Measurements from ENCODE around the gene ADAT2.

Gene ADAT2

DNA sequence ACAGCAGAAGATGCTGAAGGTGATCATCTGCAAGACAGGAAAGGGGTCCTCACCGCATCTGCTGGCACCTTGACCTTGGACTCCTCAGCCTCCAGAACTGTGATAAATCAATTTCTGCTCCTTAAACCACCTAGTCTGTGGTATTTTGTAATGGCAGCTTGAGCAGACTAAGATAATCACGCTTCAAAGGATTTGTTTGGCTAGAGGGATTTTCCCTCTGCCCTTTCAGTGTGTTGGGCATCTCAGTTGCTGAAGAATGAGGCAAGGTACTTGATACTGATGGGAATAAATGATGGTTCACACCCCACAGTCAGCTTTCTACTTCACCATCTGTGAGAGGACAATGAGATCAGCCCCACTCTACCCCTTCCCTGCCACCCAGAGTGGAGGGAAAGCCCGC is 60.2 kb downstream of the ADAT2 start:
- Histone ChIP-seq H3K9me3 (ENCODE audit: insufficient read depth, low read depth, low read length) (no peaks in the 10 kb centered on the region), H3K4me3 (ENCODE audit: low read length) (no peak overlapping the region), H3K36me3 (ENCODE audit: insufficient read depth, low read depth, low read length) (no peaks in the 10 kb centered on the region), H3K9ac (ENCODE audit: low read depth, low read length) (no peak overlapping the region), H3K4me1 (ENCODE audit: insufficient read depth, low read length) (0 out of 2 replicates have a peak, but pooled peaks cover 4% of the 10 kb centered on the region), H3K27ac (ENCODE audit: low read length) (no peak overlapping the region), H3K27me3 (ENCODE audit: insufficient read depth, low read length) (no peaks in the 10 kb centered on the region)

DNA sequence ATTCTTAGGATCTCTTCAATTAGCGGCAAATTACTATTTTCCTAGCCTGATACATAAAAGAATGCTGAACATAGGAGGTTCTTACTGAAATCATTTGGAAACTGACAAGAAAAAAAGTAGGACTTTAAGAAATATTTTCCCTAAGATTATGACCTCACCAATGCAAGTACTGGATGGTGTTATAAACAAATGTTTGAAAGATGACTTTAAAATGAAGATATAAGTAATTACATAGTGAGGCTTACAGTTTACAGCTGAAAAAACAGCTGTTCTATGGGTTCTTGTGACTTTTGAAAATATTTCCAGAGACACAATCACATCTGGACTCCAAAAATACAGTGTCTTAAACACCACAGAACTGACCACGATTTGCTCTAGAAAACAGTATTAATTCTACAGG is 64.9 kb downstream of the ADAT2 start:
- H3K36me3 ChIP-seq (ENCODE audit: insufficient read depth, low read depth, low read length), result no peaks in the 10 kb centered on the region
- no peak overlapping the region for H3K27ac ChIP-seq (ENCODE audit: low read length)
- H3K9me3 ChIP-seq (ENCODE audit: insufficient read depth, low read depth, low read length), result no peaks in the 10 kb centered on the region

DNA sequence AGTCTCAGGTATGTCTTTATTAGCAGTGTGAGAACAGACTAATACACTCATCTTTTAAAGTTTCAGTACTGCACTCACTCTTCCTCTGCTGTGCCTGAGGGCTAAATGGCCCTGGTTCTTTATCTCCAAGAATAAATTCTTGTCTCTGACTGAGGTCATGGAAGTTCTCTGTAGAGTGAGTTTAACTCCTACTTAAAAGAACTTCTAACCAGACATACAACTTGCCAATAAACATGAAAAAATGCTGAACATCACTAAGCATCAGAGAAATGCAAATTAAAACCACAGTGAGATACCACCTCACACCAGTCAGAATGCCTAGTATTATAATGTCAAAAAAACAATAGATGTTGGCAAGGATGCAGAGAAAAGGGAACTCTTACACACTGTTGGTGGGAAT is 73.6 kb downstream of the ADAT2 start:
- Histone ChIP-seq H3K4me3 (ENCODE audit: low read length) (no peak overlapping the region), H3K4me1 (ENCODE audit: insufficient read depth, low read length) (no peaks in the 10 kb centered on the region), H3K27me3 (ENCODE audit: insufficient read depth, low read length) (no peaks in the 10 kb centered on the region), H3K9ac (ENCODE audit: low read depth, low read length) (no peak overlapping the region), H3K36me3 (ENCODE audit: insufficient read depth, low read depth, low read length) (no peaks in the 10 kb centered on the region), H3K9me3 (ENCODE audit: insufficient read depth, low read depth, low read length) (no peaks in the 10 kb centered on the region), H3K27ac (ENCODE audit: low read length) (no peak overlapping the region)

More for the DNA sequence above, 64.9 kb downstream of the ADAT2 start:
- Histone ChIP-seq H3K9ac (ENCODE audit: low read depth, low read length) (no peak overlapping the region), H3K4me1 (ENCODE audit: insufficient read depth, low read length) (no peaks in the 10 kb centered on the region), H3K27me3 (ENCODE audit: insufficient read depth, low read length) (no peaks in the 10 kb centered on the region), H3K4me3 (ENCODE audit: low read length) (no peak overlapping the region)

GRCh38 chr6:143376375-143376774 is 74.1 kb downstream of the ADAT2 start:
- Histone ChIP-seq H3K9me3 (ENCODE audit: insufficient read depth, low read depth, low read length) (no peaks in the 10 kb centered on the region), H3K36me3 (ENCODE audit: insufficient read depth, low read depth, low read length) (no peaks in the 10 kb centered on the region), H3K27me3 (ENCODE audit: insufficient read depth, low read length) (no peaks in the 10 kb centered on the region), H3K27ac (ENCODE audit: low read length) (no peak overlapping the region), H3K4me1 (ENCODE audit: insufficient read depth, low read length) (no peaks in the 10 kb centered on the region), H3K9ac (ENCODE audit: low read depth, low read length) (no peak overlapping the region), H3K4me3 (ENCODE audit: low read length) (no peak overlapping the region)

DNA sequence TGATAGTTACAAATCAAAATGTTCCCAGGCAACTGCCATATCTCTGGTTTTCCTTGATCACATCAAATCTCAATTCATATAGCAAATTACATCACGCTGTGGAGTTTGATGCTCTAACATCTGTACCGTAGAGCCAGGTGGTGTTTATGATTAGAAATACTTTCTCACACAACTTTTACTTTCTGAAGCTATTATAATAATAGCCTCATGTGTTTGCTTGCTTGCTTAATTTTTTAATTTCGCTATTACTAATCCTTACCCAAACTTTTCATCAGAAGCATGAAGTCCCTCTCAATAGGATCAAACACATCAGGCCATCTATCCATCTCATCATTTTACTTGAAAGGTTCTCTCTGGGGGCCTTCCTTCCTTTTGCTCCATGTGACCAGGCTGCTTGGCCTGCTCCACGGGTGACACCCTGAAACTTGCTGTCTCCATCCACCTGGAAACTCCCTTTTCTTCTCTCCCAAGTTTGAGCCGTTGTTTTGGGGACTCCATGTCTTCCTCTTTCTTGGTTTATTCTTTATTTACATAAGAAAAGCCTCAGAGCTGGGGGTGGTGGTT is 75.4 kb downstream of the ADAT2 start:
- Histone ChIP-seq H3K4me3 (ENCODE audit: low read length) (no peak overlapping the region), H3K36me3 (ENCODE audit: insufficient read depth, low read depth, low read length) (no peaks in the 10 kb centered on the region), H3K4me1 (ENCODE audit: insufficient read depth, low read length) (no peaks in the 10 kb centered on the region), H3K9me3 (ENCODE audit: insufficient read depth, low read depth, low read length) (no peaks in the 10 kb centered on the region), H3K27me3 (ENCODE audit: insufficient read depth, low read length) (no peaks in the 10 kb centered on the region), H3K9ac (ENCODE audit: low read depth, low read length) (no peak overlapping the region), H3K27ac (ENCODE audit: low read length) (no peak overlapping the region)

DNA sequence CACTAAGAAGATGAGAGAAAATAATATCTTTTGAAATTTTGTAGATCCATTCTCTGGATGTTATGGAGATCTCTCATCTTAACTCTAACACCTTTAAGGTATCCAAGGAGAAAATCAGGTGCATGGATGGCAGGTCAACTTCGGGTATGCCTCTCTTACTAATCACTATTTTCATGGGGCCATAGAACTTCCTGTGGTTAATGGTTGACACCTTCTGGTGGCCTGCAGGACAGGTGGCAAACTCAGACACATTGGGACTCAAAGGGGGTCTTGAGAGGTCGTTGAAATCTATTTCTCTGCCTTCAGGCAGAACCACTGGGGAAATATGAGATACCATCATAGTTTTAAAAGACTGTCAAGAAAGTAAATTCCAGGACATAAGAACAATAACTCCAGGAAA is 76.5 kb downstream of the ADAT2 start:
- no peak overlapping the region for H3K27ac ChIP-seq (ENCODE audit: low read length)
- no peaks in the 10 kb centered on the region for H3K27me3 ChIP-seq (ENCODE audit: insufficient read depth, low read length)
- no peaks in the 10 kb centered on the region for H3K9me3 ChIP-seq (ENCODE audit: insufficient read depth, low read depth, low read length)
- no peaks in the 10 kb centered on the region for H3K36me3 ChIP-seq (ENCODE audit: insufficient read depth, low read depth, low read length)
- H3K4me3 ChIP-seq (ENCODE audit: low read length), result no peak overlapping the region
- H3K4me1 ChIP-seq (ENCODE audit: insufficient read depth, low read length), result no peaks in the 10 kb centered on the region
- H3K9ac ChIP-seq (ENCODE audit: low read depth, low read length), result no peak overlapping the region
